ENCODE measurements around the gene C3. TPM values are rescaled to one million over a fixed set of nuclear protein-coding genes. Genes with fewer than 3 reads are reported as not detected.

The C3 gene
- total RNA-seq, 1 experiment from 2014 or later, result 7.0 TPM

DNA sequence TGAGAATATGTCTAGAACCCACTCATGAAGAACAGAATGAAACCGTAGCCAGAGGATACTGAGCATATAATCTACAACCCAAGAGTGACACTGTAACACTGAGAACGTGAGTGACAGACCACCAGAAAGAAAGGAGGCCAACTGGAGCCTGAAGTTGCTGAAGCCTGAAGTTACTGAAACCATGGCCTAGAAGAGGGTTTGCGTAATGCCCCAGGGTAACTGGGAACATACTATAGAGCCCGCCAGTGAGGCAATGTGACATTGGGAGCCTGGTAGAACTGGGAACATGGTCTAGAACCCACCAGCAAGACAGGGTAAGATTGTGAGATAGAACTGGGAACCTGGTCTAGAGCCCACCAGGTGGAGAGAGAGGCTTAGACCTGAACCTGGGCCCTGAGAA, 35.0 kb downstream of the C3 start:
- ChIA-PET POLR2A (no interaction called here), RAD21 (ENCODE audit: low non-redundant PET in 1 of 2, low total read pairs in 2 of 2, uncharacterized antibody in 2 of 2, unreplicated experiment in 2 of 2) (no interaction called here), CTCF (no interaction called here)
- no peaks in the 10 kb centered on the region for H3K36me3 ChIP-seq (ENCODE audit: control insufficient read depth in 1 of 2, insufficient read depth in 2 of 2, low read length in 2 of 2)
- ATAC-seq (no peak), DNase-seq (ENCODE audit: low read depth, low spot score) (no peak)
- no peak overlapping the region for H3K27ac ChIP-seq (ENCODE audit: low read depth, low read length)
- H3K9me2 ChIP-seq (ENCODE audit: insufficient read depth), result no peaks in the 10 kb centered on the region
- H3K4me2 ChIP-seq (ENCODE audit: low read length), result no peak overlapping the region
- no peaks in the 10 kb centered on the region for H3K27me3 ChIP-seq (ENCODE audit: insufficient read depth, low read length)
- H3K4me3 ChIP-seq (replicated peaks in 1 of 2; ENCODE audit: low read depth in 1 of 2, low read length in 2 of 2), result no peak overlapping the region
- H4K20me1 ChIP-seq (ENCODE audit: insufficient read depth), result no peaks in the 10 kb centered on the region
- no peak overlapping the region for H3K9ac ChIP-seq (ENCODE audit: low read length)
- peaks cover 5 to 17% of the 10 kb centered on the region in 2 experiments for H3K4me1 ChIP-seq (ENCODE audit: control insufficient read depth in 1 of 2, insufficient read depth in 2 of 2, low read length in 2 of 2)
- no TSS peak for BruUV-seq (replicated peaks)
- H3K9me3 ChIP-seq (ENCODE audit: control insufficient read depth in 1 of 2, insufficient read depth in 1 of 2, low read depth in 1 of 2, low read length in 2 of 2), result no peaks in the 10 kb centered on the region
- no peaks in the 10 kb centered on the region for H3K79me2 ChIP-seq (ENCODE audit: insufficient read depth, low read length)
- intact Hi-C loops (cut with micrococcal nuclease), result no loop called here
- H2AFZ ChIP-seq (ENCODE audit: low read depth, low read length, poor library complexity, severe bottlenecking), result no peak overlapping the region
- TF ChIP-seq, protein P1, sequence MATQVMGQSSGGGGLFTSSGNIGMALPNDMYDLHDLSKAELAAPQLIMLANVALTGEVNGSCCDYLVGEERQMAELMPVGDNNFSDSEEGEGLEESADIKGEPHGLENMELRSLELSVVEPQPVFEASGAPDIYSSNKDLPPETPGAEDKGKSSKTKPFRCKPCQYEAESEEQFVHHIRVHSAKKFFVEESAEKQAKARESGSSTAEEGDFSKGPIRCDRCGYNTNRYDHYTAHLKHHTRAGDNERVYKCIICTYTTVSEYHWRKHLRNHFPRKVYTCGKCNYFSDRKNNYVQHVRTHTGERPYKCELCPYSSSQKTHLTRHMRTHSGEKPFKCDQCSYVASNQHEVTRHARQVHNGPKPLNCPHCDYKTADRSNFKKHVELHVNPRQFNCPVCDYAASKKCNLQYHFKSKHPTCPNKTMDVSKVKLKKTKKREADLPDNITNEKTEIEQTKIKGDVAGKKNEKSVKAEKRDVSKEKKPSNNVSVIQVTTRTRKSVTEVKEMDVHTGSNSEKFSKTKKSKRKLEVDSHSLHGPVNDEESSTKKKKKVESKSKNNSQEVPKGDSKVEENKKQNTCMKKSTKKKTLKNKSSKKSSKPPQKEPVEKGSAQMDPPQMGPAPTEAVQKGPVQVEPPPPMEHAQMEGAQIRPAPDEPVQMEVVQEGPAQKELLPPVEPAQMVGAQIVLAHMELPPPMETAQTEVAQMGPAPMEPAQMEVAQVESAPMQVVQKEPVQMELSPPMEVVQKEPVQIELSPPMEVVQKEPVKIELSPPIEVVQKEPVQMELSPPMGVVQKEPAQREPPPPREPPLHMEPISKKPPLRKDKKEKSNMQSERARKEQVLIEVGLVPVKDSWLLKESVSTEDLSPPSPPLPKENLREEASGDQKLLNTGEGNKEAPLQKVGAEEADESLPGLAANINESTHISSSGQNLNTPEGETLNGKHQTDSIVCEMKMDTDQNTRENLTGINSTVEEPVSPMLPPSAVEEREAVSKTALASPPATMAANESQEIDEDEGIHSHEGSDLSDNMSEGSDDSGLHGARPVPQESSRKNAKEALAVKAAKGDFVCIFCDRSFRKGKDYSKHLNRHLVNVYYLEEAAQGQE (IDR thresholded peaks at IDR 0.05; ENCODE audit: low read depth), result no peak
- TF ChIP-seq POLR2A (IDR thresholded peaks at IDR 0.05; ENCODE audit: borderline replicate concordance, extremely low read depth, insufficient read depth, insufficient read length) (no peak), RAD21 (IDR thresholded peaks at IDR 0.05; ENCODE audit: low read depth) (no peak), CBX3 (IDR thresholded peaks at IDR 0.05; ENCODE audit: low read depth) (no peak), MAX (IDR thresholded peaks at IDR 0.05) (no peak), EZH2phosphoT487 (IDR thresholded peaks at IDR 0.05; ENCODE audit: borderline replicate concordance) (no peak), TCF7L2 (IDR thresholded peaks at IDR 0.05; ENCODE audit: borderline replicate concordance, extremely low read depth, insufficient read depth, insufficient read length) (no peak), POLR2AphosphoS5 (IDR thresholded peaks at IDR 0.05; ENCODE audit: low read depth, low read length) (no peak), SRF (IDR thresholded peaks at IDR 0.05; ENCODE audit: low read depth) (no peak), ATF3 (IDR thresholded peaks at IDR 0.05) (no peak), SIN3A (IDR thresholded peaks at IDR 0.05; ENCODE audit: low read depth) (no peak), ZFX (IDR thresholded peaks at IDR 0.05) (no peak), EZH2 (IDR thresholded peaks at IDR 0.05) (no peak)
